ENCODE measurements around the gene NPAS3.

DNA sequence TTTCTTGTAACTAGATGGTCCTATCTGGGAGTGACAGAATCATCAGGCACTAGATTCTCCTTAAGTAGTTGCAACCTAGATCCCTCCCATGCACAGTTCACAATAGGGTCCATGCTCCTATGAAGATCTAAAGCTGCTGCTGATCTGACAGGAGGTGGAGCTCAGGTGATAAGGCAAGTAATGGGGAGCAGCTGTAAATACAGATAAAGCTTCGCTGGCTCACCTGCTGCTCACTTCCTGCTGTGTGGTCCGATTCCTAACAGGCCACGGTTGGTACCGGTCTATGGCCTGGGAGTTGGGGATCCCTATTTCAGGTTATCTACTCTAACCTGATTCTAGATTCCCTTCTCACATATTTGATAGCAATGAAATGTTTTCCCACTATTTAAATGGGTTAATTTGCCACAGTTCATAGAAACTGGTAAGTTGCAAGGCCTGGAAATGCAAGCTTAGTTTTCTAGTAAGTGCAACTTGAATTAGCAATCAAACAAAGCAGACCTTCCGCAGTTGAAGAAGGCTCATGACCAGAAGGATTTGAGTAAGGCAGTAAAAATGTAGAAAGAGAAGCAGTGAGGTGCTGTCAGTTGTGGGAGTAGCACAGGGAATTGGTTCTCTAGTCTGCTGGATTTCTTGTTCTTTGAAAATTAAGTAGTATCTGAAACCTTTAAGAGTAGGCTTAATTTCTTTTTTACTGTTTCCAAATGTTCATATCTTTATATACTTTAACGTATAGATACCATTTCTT, 679.9 kb downstream of the NPAS3 start:
- TF ChIP-seq, protein P1, sequence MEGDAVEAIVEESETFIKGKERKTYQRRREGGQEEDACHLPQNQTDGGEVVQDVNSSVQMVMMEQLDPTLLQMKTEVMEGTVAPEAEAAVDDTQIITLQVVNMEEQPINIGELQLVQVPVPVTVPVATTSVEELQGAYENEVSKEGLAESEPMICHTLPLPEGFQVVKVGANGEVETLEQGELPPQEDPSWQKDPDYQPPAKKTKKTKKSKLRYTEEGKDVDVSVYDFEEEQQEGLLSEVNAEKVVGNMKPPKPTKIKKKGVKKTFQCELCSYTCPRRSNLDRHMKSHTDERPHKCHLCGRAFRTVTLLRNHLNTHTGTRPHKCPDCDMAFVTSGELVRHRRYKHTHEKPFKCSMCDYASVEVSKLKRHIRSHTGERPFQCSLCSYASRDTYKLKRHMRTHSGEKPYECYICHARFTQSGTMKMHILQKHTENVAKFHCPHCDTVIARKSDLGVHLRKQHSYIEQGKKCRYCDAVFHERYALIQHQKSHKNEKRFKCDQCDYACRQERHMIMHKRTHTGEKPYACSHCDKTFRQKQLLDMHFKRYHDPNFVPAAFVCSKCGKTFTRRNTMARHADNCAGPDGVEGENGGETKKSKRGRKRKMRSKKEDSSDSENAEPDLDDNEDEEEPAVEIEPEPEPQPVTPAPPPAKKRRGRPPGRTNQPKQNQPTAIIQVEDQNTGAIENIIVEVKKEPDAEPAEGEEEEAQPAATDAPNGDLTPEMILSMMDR (IDR thresholded peaks at IDR 0.05; ENCODE audit: extremely low read depth in 1 of 2, insufficient read depth in 1 of 2, low read depth in 1 of 2, low read length in 2 of 2), result no peak
- TF ChIP-seq POLR2A (IDR thresholded peaks at IDR 0.05; ENCODE audit: low read depth, low read length) (no peak), MYC (IDR thresholded peaks at IDR 0.05; ENCODE audit: low read depth, low read length) (no peak), POLR2AphosphoS5 (IDR thresholded peaks at IDR 0.05; ENCODE audit: insufficient read depth, low read depth, low read length) (no peak), EZH2 (IDR thresholded peaks at IDR 0.05; ENCODE audit: borderline replicate concordance, low read depth, low read length, severe bottlenecking) (no peak), JUN (IDR thresholded peaks at IDR 0.05; ENCODE audit: borderline replicate concordance, insufficient read depth, insufficient read length, low read depth) (no peak), FOS (IDR thresholded peaks at IDR 0.05; ENCODE audit: borderline replicate concordance, insufficient read depth, low read length) (no peak), GATA2 (IDR thresholded peaks at IDR 0.05; ENCODE audit: insufficient read depth, insufficient read length, low read depth, low read length) (no peak)
- TF ChIP-seq, protein P2, sequence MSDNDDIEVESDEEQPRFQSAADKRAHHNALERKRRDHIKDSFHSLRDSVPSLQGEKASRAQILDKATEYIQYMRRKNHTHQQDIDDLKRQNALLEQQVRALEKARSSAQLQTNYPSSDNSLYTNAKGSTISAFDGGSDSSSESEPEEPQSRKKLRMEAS (IDR thresholded peaks at IDR 0.05; ENCODE audit: insufficient read depth, insufficient read length), result no peak

Measured in endothelial cell of umbilical vein (primary cell).